HG03097 (cell line): Measurements from ENCODE around the gene EMCN.
"Not testable (repeated sequence)": the region's sequence is repeated elsewhere in the genome, so short reads cannot be mapped to it uniquely, and the experiment has no call there.

Experiments
- ATAC-seq: cut with Tn5 transposase; IDR thresholded peaks from one replicate; pipeline ENCODE4 v1.9.1; 2021; ENCODE audit not compliant: unreplicated experiment, low FRiP score

Gene EMCN

DNA sequence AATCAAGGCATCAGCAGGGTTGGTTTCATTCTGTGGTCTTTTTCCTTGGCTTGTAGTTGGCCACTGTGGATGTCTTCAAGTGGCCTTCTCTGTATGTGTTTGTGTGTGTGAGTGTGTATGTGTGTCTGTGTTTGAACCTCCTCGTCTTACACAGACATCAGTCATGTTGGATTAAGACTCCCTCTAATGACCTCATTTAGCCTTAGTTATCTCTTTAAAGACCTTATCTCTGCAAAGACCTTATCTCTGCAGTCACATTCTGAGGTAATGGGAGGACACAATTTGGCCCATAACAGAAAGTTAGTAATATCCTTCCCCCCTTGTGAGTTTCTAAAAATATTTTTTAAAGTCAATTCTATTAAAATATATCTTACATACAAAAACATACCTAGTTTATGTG lies 126.7 kb downstream of the EMCN start:
- no peak for ATAC-seq

DNA sequence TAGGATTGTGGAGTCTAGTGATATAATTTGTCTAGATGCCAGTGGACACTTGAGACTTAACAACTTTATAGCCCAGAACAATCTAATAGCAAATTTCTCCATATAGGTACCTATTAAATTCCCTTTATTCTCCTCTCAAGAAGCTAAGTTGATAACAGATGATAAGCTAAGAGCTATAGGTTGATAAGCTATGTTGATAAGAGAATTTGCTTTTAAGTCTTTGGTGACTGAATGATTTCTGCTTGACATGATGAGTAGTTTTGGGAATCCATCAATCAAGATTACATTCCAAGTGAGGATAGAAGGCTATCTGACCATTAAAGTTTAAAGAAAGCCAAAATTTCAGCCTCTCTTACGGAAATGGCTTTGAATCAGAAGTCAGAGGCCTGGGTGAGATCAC lies 131.6 kb downstream of the EMCN start:
- ATAC-seq = no peak

DNA sequence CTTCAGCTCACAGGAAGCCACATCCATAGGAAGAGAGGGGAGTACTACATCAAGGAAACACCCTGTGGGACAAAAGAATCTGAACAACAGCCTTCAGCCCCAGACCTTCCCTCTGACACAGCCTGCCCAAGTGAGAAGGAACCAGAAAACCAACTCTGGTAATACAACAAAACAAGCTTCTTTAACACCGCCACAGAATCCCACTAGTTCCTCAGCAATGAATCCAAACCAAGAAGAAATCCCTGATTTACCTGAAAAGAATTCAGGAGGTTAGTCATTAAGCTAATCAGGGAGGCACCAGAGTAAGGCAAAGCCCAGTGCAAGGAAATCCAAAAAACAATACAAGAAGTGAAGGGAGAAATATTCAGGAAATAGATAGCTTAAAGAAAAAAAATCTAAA lies 137.4 kb downstream of the EMCN start:
- not testable (repeated sequence) for ATAC-seq

DNA sequence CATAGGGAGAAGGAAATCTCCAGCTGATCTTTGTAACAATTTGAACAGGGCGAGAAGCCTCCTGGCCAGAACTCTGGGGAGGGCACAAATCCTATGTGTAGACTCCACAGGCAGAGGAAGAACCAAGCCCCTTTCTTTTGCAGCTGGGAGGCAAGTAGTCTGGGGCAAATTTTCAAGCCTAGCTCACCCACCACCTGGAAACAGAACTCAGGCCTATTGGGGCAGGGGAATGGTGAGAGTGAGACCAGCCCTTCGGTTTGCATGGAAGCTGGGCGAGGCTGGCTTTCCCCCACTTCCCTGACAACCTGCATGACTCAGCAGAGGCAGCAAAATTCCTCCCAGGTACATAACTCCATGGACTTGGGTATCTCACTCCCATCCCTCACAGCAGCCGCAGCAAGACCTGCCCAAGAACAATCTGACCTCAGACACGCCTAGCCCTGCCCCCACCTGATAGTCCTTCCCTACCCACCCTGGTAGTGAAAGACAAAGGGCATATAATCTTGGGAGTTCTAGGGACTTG lies 138.2 kb downstream of the EMCN start:
- no peak for ATAC-seq

DNA sequence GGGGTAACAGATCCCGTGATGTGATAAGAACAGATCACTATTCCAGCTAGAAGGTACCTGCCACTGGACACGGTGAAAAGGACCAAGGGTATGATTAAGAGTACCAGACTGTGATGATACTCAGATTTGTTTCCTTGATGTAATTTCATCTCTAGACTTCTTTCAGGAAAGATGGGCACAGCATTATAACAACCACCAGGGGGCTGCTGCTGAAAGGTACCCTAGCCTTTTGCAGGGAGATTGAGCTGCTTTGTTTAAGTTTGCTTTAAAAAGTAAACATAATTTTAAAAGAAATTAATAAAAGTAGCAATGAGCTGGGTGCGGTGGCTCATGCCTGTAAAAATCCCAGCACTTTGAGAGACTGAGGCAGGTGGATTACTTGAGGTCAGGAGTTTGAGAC lies 145.4 kb downstream of the EMCN start:
- no peak for ATAC-seq

DNA sequence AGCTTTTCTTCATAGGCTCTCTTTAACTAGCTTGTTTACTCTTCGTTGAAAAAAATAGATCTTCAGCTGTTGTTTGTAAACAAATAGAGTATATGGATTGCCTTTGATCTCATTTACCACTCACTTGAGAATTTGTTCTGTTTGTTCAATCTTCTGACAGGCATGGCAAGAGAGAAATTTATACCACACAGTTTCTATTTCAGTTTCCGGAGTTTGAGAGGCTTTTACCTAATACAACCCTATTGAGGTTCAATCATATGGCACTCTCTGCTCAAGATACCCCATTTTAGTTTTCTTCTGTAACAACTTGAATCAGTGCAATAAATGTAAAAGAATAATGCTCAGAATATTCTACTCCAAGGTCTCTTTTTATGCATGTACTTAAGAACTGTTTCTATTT lies 148.0 kb downstream of the EMCN start:
- no peak for ATAC-seq

DNA sequence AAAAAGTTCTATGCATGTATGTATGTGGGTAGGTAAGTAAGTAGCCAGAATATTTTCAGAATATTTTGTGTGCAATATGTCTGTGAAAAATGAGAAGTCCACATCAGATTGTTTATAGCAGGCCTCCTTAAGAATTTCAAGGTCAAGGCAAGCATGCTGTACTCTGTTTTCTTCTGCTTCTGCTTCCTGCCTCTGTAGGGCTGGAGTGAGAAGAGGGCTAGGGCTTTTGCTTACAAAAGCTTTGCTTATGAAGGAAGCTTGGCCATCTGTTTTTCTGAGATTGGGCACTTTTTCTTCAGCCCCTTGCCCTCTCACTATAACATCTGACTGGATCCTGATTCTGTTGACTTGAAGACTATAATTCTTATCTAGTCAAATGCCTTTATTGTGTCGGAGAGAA lies 150.4 kb downstream of the EMCN start:
- ATAC-seq = no peak

DNA sequence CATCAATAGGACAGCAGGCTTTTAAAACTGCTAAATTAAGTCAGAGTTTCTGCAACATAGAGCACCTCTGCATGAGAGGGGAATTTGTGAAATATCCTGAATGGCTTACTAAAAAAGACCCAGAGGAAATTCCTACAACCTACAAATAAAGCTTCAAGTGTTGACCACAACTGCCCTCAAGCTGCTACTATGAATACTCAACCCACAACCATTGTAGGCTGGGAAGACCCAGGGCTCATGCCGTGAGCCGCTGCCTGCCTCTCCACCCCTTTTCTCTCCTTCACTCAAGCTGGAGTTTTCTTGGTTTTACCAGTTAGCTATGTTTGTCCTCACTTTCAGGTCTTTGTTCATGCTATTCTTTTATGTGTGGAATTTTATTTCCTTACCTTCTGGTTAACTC lies 151.6 kb downstream of the EMCN start:
- no peak for ATAC-seq

DNA sequence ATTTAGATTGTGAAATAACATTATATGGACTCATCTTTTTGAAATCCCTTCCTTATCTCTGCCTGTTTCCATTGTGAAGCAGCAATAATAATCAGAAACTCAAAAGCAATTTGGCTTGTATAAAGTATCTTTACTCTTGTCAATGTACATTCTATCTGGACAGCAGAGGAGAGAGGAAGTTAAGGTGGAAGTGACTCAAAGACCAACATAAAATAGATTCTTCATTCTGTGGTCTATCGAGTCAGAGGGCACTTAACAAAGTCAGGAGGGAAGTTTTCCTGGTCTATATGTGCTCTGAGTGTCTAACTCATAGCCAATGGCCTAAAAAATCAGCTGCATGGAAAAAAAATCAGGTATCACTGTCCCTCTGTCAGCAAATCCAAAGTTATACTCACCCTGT lies 155.5 kb downstream of the EMCN start:
- ATAC-seq = no peak

DNA sequence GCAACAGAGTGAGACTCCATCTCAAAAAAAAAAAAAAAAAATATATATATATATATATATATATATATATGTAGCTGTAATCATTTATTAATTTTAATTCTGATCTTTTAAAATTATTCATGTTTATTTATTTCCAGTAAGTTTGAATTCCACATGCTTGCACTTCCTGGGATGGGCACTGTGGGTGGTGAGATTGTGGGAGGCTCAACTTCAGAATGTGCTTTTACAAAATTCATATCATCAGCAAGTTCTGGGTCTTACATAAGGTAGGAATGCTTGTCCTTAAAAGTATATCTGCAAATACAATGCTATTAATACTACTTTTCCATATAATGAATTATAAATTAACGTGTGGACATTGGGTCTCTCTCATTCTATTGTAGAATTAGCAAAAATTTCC lies 156.5 kb downstream of the EMCN start:
- ATAC-seq = no peak

DNA sequence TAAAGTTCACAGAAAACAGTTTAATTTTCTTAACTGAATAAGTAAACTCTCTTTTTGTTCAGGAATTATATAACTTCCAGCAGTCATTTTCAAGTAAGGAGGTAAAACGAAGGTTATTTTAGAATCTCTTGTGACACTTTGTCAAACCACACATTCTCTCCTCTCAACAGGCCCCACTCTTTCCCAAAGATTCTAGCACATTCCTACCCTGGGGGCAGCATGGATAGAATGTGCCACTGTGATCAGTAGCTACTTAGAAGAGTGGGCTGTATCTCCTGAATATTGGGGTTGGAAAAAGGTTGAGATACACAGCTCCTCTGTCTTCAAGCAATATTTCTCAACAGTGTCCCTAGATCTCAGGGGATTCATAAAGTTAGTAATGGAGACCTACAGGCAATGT lies 157.6 kb downstream of the EMCN start:
- no peak for ATAC-seq

DNA sequence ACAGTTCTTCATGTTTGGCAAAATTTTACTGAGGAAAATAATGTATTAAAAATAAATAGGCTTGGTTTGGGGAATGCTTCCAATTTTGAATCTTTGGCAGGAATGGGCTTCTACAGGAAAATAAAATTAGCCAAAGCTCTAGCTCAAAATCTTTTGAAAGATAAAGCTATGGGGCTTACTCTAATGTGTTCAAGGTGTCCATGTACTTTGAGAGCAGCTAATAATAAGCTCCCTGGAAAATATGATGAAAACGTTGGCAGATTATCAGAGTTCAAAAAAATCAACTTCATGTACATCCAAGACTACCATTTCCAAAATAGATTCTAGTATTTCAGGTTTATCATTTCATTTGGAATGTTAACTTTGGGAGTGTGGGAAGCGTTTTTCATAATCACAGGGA lies 158.4 kb downstream of the EMCN start:
- ATAC-seq = no peak

DNA sequence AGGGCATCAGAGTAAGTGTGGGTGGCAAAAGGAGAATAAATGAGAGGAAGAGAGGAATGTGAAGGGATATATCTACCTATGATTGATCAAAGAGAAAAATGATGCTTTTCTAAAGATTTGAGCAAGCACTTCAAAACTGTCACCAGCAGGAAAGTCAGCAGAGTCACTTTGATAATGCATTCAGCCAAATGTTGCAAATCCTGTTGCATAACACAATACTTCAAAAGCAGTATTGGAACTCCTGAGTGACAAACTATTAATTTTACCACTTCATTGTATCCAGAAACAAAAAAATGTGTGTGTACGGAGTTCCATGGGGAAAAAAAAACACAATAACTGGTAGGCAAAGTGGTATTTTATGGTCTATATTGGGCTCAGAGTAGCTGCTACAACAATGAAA lies 160.3 kb downstream of the EMCN start:
- ATAC-seq = no peak

DNA sequence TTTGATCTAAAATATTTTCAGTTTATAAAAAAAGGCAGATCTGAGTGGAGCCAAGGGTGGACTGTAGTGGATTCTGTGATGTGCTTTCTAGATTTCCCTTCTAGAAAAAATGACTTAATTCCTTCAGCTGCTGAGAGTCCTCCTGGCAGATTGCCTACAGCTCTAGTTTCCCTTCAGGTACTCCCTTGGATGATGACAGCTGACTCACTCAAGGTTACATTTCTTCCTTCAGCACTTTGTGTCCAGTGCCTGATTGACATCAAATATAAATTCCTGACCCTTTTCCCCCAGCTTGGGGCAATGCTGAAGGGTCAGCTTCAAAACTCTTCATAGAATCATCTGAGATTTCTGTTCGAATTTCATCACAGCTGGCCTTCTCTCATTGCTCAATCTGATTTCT lies 161.7 kb downstream of the EMCN start:
- ATAC-seq = no peak

DNA sequence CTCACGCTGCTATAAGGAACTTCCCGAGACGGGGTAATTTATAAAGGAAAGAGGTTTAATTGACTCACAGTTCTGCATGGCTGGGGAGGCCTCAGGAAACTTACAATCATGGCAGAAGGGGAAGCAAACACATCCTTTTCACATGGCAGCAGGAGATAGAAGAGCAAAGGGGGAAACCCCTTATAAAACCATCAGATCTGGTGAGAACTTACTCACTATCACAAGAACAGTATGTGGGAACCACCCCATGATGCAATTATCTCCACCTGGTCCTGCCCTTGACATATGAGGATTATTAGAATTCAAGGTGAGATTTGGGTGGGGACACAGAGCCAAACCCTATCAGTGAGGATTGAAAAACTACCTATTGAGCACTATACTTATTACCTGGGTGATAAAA lies 165.5 kb downstream of the EMCN start:
- ATAC-seq = not testable (repeated sequence)

DNA sequence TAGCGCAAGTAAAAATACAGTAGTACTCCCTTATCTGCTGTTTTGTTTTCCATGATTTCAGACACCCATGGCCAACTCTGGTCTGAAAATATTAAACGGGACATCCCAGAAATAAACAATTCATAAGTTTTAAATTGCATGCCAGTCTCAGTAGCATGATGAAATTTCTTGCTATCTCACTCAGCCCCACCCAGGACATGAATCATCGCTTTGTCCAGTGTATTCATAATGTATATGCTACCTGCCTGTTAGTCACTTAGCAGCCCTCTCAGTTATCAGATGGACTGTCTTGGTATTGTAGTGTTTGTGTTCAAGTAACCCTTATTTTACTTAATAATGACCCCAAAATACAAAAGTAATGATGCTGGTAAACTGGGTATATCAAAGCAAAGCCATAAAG lies 169.3 kb downstream of the EMCN start:
- no peak for ATAC-seq

DNA sequence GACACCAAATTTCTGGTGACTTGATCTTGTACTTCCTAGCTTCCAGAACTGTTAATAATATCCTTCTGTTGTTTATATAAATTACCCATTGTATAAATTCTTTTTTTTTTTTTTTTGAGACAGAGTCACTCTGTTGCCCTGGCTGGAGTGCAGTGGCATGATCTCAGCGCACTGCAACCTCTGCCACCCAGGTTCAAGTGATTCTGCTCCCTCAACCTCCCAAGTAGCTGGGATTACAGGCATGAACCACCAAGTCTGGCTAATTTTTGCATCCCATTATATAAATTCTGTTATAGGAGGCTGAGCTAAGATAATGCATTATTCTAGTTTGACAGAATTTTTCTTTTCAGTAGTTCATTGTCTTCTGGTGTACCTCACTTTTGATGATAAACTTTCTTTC lies 170.6 kb downstream of the EMCN start:
- ATAC-seq = no peak

DNA sequence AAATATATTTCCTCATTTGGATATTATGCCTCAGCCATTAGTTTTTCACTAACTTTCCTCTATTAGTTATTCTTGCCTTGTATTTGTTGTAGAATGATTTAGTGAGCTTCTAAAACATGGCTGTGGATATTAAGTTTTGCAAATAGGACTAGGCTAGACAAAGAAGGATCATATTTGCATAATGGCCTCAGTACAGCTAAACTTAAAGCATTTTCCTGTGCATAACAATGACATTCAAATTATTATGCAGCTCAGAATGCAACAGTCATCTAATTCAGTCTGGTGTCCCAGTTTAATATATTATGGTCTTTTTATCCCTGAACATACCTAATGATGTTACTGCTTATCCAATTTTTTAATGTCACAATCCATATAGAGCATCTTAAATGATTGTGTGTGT lies 172.2 kb downstream of the EMCN start:
- no peak for ATAC-seq
